HepG2 (cell line): Measurements from ENCODE around the gene CDK8. TPM values are rescaled to one million over a fixed set of nuclear protein-coding genes. Genes with fewer than 3 reads are reported as not detected.
A peak's percentile ranks its signal among the peaks of the same experiment; 100 is the strongest.

ENCODE experiments used
- ATF5 ChIP-seq: sonication (generic); formaldehyde crosslinking; IDR thresholded peaks from 2 replicates; pipeline ENCODE4 v1.4.0; 2020; ENCODE audit warnings: mild to moderate bottlenecking, low read depth, missing genetic modification reagents
- CENPT ChIP-seq: sonication (generic); formaldehyde crosslinking; IDR thresholded peaks from 2 replicates; pipeline ENCODE4 v1.8.0; 2022; ENCODE audit warnings: low read depth, mild to moderate bottlenecking, moderate library complexity, missing genetic modification reagents
- CHD2 ChIP-seq: IDR thresholded peaks from 2 replicates; pipeline ENCODE4 v1.6.1; 2011; ENCODE audit warnings: low read depth, low read length, improper control_type of control experiment
- CHD4 ChIP-seq: fragments of 200-600 bp; sonication (generic); IDR thresholded peaks from 2 replicates; pipeline ENCODE4 v1.7.0; 2017; ENCODE audit warnings: mild to moderate bottlenecking, low read length, borderline replicate concordance
- EP300 ChIP-seq, 3 experiments: sonication (generic) in 1 of 3; formaldehyde crosslinking in 1 of 3; IDR thresholded peaks; 2 replicates each; pipeline versions ENCODE4 v1.5.1 to v1.6.1; 2011 to 2020; ENCODE audit warnings: low read depth in 2 of 3, low read length in 2 of 3, borderline replicate concordance in 1 of 3, improper control_type of control experiment in 1 of 3, mild to moderate bottlenecking in 1 of 3, missing genetic modification reagents in 1 of 3, moderate library complexity in 1 of 3
- FOXP1 ChIP-seq, 2 experiments: fragments of 450-650 bp in 1 of 2; IDR thresholded peaks; 2 replicates each; pipeline ENCODE4 v1.6.1; 2017 to 2018; ENCODE audit warnings: antibody characterized with exemption in 1 of 2
- HDAC1 ChIP-seq: sonication (generic); formaldehyde crosslinking; IDR thresholded peaks from 2 replicates; pipeline ENCODE4 v1.5.1; 2020; ENCODE audit warnings: mild to moderate bottlenecking, missing genetic modification reagents
- MXD4 ChIP-seq: IDR thresholded peaks from 2 replicates; pipeline ENCODE4 v1.6.1; 2016; ENCODE audit warnings: mild to moderate bottlenecking, missing biosample characterization, missing genetic modification reagents
- NFYB ChIP-seq: sonication (generic); formaldehyde crosslinking; IDR thresholded peaks from 2 replicates; pipeline ENCODE4 v1.4.0; 2020; ENCODE audit warnings: missing genetic modification reagents
- NKX3-1 ChIP-seq: sonication (generic); formaldehyde crosslinking; IDR thresholded peaks from 2 replicates; pipeline ENCODE4 v1.5.0; 2020; ENCODE audit warnings: missing genetic modification reagents
- NR2C2 ChIP-seq: sonication (generic); formaldehyde crosslinking; IDR thresholded peaks from 2 replicates; pipeline ENCODE4 v1.4.0; 2020; ENCODE audit warnings: missing genetic modification reagents, mild to moderate bottlenecking, moderate library complexity, borderline replicate concordance
- NR2F2 ChIP-seq: IDR thresholded peaks from 2 replicates; pipeline ENCODE4 v1.6.1; 2012; ENCODE audit warnings: low read depth, inconsistent platforms, borderline replicate concordance
- REPIN1 ChIP-seq: sonication (generic); formaldehyde crosslinking; IDR thresholded peaks from 2 replicates; pipeline ENCODE4 v1.8.0; 2022; ENCODE audit warnings: missing genetic modification reagents, low read depth, mild to moderate bottlenecking, borderline replicate concordance
- RXRB ChIP-seq: IDR thresholded peaks from 2 replicates; pipeline ENCODE4 v1.6.1; 2016; ENCODE audit warnings: borderline replicate concordance, missing genetic modification reagents, missing compliant biosample characterization
- SIX4 ChIP-seq: sonication (generic); formaldehyde crosslinking; IDR thresholded peaks from 2 replicates; pipeline ENCODE4 v1.4.0; 2020; ENCODE audit warnings: missing genetic modification reagents
- THAP7 ChIP-seq: sonication (generic); formaldehyde crosslinking; IDR thresholded peaks from 2 replicates; pipeline ENCODE4 v1.8.1; 2023; ENCODE audit warnings: mild to moderate bottlenecking, missing genetic modification reagents
- YEATS2 ChIP-seq: sonication (generic); formaldehyde crosslinking; IDR thresholded peaks from 2 replicates; pipeline ENCODE4 v1.4.0; 2020; ENCODE audit warnings: missing genetic modification reagents, borderline replicate concordance
- ZFP82 ChIP-seq: sonication (generic); formaldehyde crosslinking; IDR thresholded peaks from 2 replicates; pipeline ENCODE4 v1.5.1; 2020; ENCODE audit warnings: mild to moderate bottlenecking, missing genetic modification reagents, borderline replicate concordance
- ZNF33A ChIP-seq: sonication (generic); formaldehyde crosslinking; IDR thresholded peaks from 2 replicates; pipeline ENCODE4 v1.5.1; 2020; ENCODE audit warnings: missing genetic modification reagents, mild to moderate bottlenecking, moderate library complexity, borderline replicate concordance
- ZNF451 ChIP-seq: sonication (generic); formaldehyde crosslinking; IDR thresholded peaks from 2 replicates; pipeline ENCODE4 v1.5.0; 2020; ENCODE audit warnings: mild to moderate bottlenecking, missing genetic modification reagents
- ZSCAN5A ChIP-seq: sonication (generic); formaldehyde crosslinking; IDR thresholded peaks from 2 replicates; pipeline ENCODE4 v1.8.0; 2022; ENCODE audit warnings: mild to moderate bottlenecking, missing genetic modification reagents, borderline replicate concordance
- polyA plus RNA-seq, 8 experiments: library from polyadenylated mRNA; depleted of rRNA in 3 of 8; stranded (reverse) in 7 of 8; unstranded in 1 of 8; fragments of >200 nt; fragmentation: Illumina TruSeq in 4 of 8; extraction: Trizol in 4 of 8; gene quantifications; 2 replicates each; pipeline versions ENCODE4 v1.2.1 to v1.2.3, GENCODE V29; 2011 to 2016; ENCODE audit warnings: low read depth in 4 of 8, missing spikeins in 1 of 8, mixed read lengths in 1 of 8; ENCODE audit not compliant: insufficient read depth in 1 of 8
- total RNA-seq, 5 experiments: library from RNA; depleted of rRNA; stranded (reverse); fragments of >200 nt; fragmentation: Illumina TruSeq; extraction: Trizol; gene quantifications; 2 replicates each; pipeline ENCODE4 v1.2.3, GENCODE V29; 2016; ENCODE audit warnings: low read depth in 1 of 5
- TF ChIP-seq, protein P1 (sequence below): sonication (generic); formaldehyde crosslinking; IDR thresholded peaks from 2 replicates; pipeline ENCODE4 v1.5.0; 2020; ENCODE audit warnings: mild to moderate bottlenecking, missing genetic modification reagents, borderline replicate concordance

CDK8 gene
- total and polyA plus RNA-seq, 2 of the 13 experiments (the other 11 are each of a cell fraction or from before 2014, with no cell fraction given): 15.8 to 16.4 TPM

DNA sequence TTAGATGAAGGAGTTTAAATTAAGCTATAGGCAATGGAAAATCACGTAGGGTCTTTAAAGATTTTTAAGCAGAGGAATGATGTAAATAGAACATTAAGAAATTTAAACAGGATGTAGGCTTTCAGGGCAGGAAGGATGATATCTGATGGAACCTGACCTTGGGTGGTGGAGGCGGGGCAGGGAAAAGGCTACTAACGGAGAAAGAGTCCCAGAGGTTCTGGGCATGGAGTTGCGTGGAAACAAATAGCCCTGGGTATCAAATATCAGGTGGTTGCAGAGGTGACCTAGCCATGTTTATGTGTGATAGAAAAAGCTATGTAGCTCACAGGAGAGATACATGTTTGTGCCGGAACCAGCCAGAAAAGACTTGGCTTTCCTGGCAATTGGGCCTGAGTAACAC, 7.8 kb upstream of the CDK8 start (continued):
- TF ChIP-seq RXRB (CRISPR knock-in tag) (peak; percentile 19; the same call in 1 of the 2 replicates), ZFP82 (CRISPR knock-in tag) (no peak), MXD4 (no peak), NFYB (CRISPR knock-in tag) (no peak), NR2C2 (no peak), THAP7 (no peak), EP300 (IDR thresholded peaks at IDR 0.05; ENCODE audit: low read depth in 2 of 2, low read length in 2 of 2) (peak in 1 of 2 experiments; percentile 10; a peak in 1 of 4 replicates), EP300 (CRISPR knock-in tag; IDR thresholded peaks at IDR 0.05; ENCODE audit: borderline replicate concordance) (no peak), ATF5 (CRISPR knock-in tag) (no peak), YEATS2 (no peak), CENPT (no peak), FOXP1 (IDR thresholded peaks at IDR 0.05) (no peak), FOXP1 (CRISPR knock-in tag; IDR thresholded peaks at IDR 0.05) (0 out of 2 replicates have a peak, but pooled peaks have one; percentile 10), HDAC1 (no peak), SIX4 (CRISPR knock-in tag) (peak; percentile 51; the same call in 1 of the 2 replicates), REPIN1 (CRISPR knock-in tag) (no peak), CHD2 (no peak), ZNF451 (no peak), ZSCAN5A (no peak), CHD4 (no peak), ZNF33A (CRISPR knock-in tag) (no peak), NR2F2 (no peak), NKX3-1 (no peak)
- TF ChIP-seq, protein P1, sequence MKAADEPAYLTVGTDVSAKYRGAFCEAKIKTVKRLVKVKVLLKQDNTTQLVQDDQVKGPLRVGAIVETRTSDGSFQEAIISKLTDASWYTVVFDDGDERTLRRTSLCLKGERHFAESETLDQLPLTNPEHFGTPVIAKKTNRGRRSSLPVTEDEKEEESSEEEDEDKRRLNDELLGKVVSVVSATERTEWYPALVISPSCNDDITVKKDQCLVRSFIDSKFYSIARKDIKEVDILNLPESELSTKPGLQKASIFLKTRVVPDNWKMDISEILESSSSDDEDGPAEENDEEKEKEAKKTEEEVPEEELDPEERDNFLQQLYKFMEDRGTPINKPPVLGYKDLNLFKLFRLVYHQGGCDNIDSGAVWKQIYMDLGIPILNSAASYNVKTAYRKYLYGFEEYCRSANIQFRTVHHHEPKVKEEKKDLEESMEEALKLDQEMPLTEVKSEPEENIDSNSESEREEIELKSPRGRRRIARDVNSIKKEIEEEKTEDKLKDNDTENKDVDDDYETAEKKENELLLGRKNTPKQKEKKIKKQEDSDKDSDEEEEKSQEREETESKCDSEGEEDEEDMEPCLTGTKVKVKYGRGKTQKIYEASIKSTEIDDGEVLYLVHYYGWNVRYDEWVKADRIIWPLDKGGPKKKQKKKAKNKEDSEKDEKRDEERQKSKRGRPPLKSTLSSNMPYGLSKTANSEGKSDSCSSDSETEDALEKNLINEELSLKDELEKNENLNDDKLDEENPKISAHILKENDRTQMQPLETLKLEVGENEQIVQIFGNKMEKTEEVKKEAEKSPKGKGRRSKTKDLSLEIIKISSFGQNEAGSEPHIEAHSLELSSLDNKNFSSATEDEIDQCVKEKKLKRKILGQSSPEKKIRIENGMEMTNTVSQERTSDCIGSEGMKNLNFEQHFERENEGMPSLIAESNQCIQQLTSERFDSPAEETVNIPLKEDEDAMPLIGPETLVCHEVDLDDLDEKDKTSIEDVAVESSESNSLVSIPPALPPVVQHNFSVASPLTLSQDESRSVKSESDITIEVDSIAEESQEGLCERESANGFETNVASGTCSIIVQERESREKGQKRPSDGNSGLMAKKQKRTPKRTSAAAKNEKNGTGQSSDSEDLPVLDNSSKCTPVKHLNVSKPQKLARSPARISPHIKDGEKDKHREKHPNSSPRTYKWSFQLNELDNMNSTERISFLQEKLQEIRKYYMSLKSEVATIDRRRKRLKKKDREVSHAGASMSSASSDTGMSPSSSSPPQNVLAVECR: no peak; the same call in 1 of the 2 replicates
